Measurements from ENCODE around the gene LRIG1. TPM values are rescaled to one million over a fixed set of nuclear protein-coding genes. Genes with fewer than 3 reads are reported as not detected.

The LRIG1 gene
- total RNA-seq, 2 donors from 2014 or later, result 119 to 186 TPM

DNA sequence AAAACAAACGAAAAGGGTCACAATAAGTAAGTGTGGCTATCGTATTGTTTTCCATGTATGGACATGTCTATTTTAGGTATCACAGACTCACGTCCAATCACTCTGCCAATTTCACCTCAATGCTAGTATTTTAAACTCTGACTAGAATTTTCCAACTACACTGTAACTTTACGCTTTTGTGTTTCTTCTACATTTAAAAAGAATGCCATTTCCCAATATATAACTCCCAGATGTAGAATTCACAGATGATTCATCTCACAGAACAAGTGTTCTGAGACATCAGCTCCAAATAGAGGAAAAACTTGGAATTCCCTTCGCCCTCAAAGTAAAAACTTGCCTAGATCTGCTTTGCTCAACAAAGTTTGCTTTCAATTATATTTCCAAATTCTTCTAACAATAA, 14.2 kb downstream of the LRIG1 start:
- Histone ChIP-seq H3K36me3 (no peaks in the 10 kb centered on the region), H3K4me1 (replicated peaks) (peaks cover 23% of the 10 kb centered on the region), H3K27me3 (replicated peaks; ENCODE audit: insufficient read depth) (no peaks in the 10 kb centered on the region), H3K27ac (peak overlapping the region; percentile 7 to 97), H3K9me3 (no peaks in the 10 kb centered on the region), H3K4me3 (no peak overlapping the region)
- intact Hi-C loops (cut with DNase I), result loop anchor here (5.0 kb wide), 1 partner anchor 39 kb away; no protein-coding TSS in a partner anchor
- 42% methylated on average over 5 of the region's 5 CpGs for WGBS
- no peak for DNase-seq (ENCODE audit: low spot score)
- TF ChIP-seq POLR2A (IDR thresholded peaks at IDR 0.05) (no peak), POLR2AphosphoS5 (IDR thresholded peaks at IDR 0.05) (no peak)
- TF ChIP-seq, protein P1, sequence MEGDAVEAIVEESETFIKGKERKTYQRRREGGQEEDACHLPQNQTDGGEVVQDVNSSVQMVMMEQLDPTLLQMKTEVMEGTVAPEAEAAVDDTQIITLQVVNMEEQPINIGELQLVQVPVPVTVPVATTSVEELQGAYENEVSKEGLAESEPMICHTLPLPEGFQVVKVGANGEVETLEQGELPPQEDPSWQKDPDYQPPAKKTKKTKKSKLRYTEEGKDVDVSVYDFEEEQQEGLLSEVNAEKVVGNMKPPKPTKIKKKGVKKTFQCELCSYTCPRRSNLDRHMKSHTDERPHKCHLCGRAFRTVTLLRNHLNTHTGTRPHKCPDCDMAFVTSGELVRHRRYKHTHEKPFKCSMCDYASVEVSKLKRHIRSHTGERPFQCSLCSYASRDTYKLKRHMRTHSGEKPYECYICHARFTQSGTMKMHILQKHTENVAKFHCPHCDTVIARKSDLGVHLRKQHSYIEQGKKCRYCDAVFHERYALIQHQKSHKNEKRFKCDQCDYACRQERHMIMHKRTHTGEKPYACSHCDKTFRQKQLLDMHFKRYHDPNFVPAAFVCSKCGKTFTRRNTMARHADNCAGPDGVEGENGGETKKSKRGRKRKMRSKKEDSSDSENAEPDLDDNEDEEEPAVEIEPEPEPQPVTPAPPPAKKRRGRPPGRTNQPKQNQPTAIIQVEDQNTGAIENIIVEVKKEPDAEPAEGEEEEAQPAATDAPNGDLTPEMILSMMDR (IDR thresholded peaks at IDR 0.05), result no peak

DNA sequence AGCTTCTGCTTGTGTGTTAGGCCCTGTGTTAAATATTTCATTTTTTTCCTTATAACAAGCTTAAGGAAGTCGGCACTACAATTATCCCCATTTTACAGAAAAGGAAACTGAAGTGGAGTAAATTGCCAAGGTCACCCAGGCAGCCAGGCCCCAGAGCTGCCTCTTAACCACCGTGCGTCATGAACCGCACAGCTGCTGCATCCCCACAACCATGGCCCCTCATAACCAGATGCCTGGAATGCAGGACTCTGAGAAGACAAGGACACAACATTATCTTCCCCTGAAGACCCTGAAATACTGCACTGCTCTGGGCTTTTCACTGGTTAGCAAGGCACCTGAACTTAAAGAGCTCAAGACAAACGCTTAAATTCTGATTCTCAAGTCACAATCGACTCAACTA, 14.6 kb downstream of the LRIG1 start:
- Histone ChIP-seq H3K36me3 (no peaks in the 10 kb centered on the region), H3K4me3 (no peak overlapping the region), H3K9me3 (no peaks in the 10 kb centered on the region), H3K27me3 (replicated peaks; ENCODE audit: insufficient read depth) (no peaks in the 10 kb centered on the region), H3K4me1 (replicated peaks) (peaks cover 26% of the 10 kb centered on the region), H3K27ac (peak overlapping the region; percentile 7 to 97)
- TF ChIP-seq, protein P1 (IDR thresholded peaks at IDR 0.05), result no peak
- TF ChIP-seq POLR2AphosphoS5 (IDR thresholded peaks at IDR 0.05) (no peak), POLR2A (IDR thresholded peaks at IDR 0.05) (no peak)
- intact Hi-C loops (cut with DNase I), result loop anchor here (5.0 kb wide), 1 partner anchor 39 kb away; no protein-coding TSS in a partner anchor
- 79% methylated on average over 6 of the region's 6 CpGs for WGBS
- no peak for DNase-seq (ENCODE audit: low spot score)

DNA sequence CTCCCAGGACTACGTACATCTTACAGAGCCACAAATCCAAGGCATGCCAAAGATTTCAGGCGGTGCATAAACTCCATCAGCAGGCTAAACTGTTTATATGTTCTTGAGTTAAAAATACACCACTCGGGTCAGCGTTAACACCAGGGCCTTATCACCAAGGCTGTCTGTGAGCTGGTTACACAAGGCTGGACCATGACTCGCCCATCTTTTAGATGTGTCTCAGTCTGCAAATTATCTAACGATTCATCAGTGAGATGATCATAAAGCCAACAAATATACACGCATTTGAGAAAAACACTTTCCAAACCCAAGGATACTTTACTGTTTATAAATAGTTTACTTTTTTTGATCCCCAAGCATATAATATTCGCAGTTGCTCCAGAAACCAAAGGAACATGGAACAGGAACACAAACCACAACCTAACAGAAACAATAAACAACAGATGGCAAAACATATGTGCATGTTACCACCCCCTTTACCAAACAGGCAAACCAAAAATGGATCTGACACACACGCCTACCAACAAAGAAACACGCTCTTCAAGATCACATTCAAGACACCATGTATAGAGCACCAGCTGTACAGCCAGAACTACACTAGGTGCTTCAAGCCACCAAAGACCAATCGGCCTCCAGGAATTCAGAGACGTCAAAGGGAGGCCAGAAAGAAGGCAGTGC, 15.4 kb downstream of the LRIG1 start:
- intact Hi-C loops (cut with DNase I), result loop anchor here (5.0 kb wide), 1 partner anchor 38 kb away; no protein-coding TSS in a partner anchor
- no peak overlapping the region for H3K4me3 ChIP-seq
- H3K27me3 ChIP-seq (replicated peaks; ENCODE audit: insufficient read depth), result no peaks in the 10 kb centered on the region
- H3K27ac ChIP-seq, result peak overlapping the region; percentile 7 to 97
- 77% methylated on average over 12 of the region's 12 CpGs for WGBS
- H3K4me1 ChIP-seq (replicated peaks), result peaks cover 28% of the 10 kb centered on the region
- TF ChIP-seq, protein P1 (IDR thresholded peaks at IDR 0.05), result no peak
- no peak for TF ChIP-seq POLR2AphosphoS5 (IDR thresholded peaks at IDR 0.05)
- no peak for TF ChIP-seq POLR2A (IDR thresholded peaks at IDR 0.05)
- H3K36me3 ChIP-seq, result no peaks in the 10 kb centered on the region
- H3K9me3 ChIP-seq, result no peaks in the 10 kb centered on the region
- DNase-seq (ENCODE audit: low spot score), result no peak

DNA sequence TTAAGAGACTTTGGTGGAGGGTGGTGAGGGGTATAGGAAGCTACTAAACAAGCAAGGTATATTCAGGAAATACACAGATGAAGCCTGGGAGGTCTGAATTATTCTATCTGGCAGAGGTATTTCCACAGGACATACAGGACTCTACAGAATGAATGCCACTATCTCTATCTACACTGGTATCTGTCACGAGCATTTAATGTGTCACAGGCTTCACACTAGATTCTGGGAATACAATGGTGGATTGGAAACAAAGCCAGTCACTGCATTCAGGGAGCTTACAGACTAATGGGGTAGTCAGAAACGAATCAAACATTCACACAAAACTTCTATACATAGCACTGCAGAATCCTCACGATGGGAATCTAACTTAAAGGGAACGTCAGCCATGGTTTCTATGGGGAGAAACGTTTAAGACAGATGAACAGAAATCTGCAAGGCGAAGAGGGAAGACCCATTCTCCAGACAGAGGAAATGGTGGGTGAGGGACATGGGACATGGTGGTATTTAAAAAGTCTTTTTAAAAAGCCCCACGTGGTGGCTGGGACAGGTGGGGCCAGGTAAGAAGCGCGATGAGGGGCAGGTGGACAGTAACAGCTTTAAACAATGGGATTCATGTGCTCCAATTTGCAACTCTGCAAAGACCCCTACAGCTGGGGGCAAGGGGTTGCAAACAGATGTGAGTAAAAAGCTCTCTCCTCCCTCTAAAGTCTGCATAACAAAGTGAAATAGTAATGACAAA, 16.5 kb downstream of the LRIG1 start:
- Histone ChIP-seq H3K9me3 (no peaks in the 10 kb centered on the region), H3K27ac (peak overlapping the region; percentile 72 to 97), H3K36me3 (no peaks in the 10 kb centered on the region), H3K27me3 (replicated peaks; ENCODE audit: insufficient read depth) (no peaks in the 10 kb centered on the region), H3K4me1 (replicated peaks) (peaks cover 22% of the 10 kb centered on the region), H3K4me3 (no peak overlapping the region)
- intact Hi-C loops (cut with DNase I), result no loop called here
- DNase-seq (ENCODE audit: low spot score), result no peak
- TF ChIP-seq POLR2A (IDR thresholded peaks at IDR 0.05), result no peak
- 80% methylated on average over 9 of the region's 9 CpGs for WGBS

DNA sequence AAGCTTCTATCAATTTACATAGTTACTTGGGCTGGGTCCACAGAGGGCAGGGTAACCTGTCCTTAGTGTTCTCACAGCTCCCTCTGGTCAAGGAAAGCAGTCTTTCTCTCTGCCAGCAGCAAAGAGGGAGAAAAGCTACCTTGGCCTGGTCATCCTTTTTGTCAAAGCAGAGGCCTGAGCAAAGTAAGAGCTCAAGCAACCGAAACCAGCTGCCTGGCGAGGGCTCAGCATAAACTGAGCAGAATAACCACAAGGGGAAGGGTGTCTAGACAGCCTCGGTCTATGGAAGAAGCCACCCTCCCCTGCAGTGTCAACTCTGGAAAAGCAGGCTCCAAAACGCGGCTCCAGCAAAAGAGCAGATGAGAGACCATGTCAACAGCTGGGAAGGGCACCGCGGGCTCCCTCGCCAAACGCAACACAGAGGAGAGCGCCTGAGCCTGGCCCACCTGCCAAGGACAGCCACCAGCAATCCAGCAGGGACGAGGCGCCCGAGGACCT, 17.4 kb downstream of the LRIG1 start:
- Histone ChIP-seq H3K4me1 (replicated peaks) (peaks cover 30% of the 10 kb centered on the region), H3K36me3 (no peaks in the 10 kb centered on the region), H3K27ac (peak overlapping the region; percentile 72 to 97), H3K27me3 (replicated peaks; ENCODE audit: insufficient read depth) (no peaks in the 10 kb centered on the region), H3K4me3 (no peak overlapping the region), H3K9me3 (no peaks in the 10 kb centered on the region)
- 44% methylated on average over 13 of the region's 13 CpGs for WGBS
- TF ChIP-seq, protein P1 (IDR thresholded peaks at IDR 0.05), result no peak
- no peak for TF ChIP-seq POLR2AphosphoS5 (IDR thresholded peaks at IDR 0.05)
- TF ChIP-seq POLR2A (IDR thresholded peaks at IDR 0.05), result no peak
- intact Hi-C loops (cut with DNase I), result no loop called here
- DNase-seq (ENCODE audit: low spot score), result no peak

All from prostate gland (tissue), 2 donors.